DMS53 (cell line): ENCODE data around the gene DDRGK1.
"Not testable (repeated sequence)": the region's sequence is repeated elsewhere in the genome, so short reads cannot be mapped to it uniquely, and the experiment has no call there.

Experiments used
- DNase-seq: peaks from one replicate; lab custom pipeline; 2025; lab: John Stamatoyannopoulos, UW

The DDRGK1 gene

GRCh38 chr20:3215359-3215917 lies 11.0 kb upstream of the DDRGK1 start:
- DNase-seq, result not testable (repeated sequence)

GRCh38 chr20:3213226-3213625 lies 8.7 kb upstream of the DDRGK1 start:
- no peak for DNase-seq

GRCh38 chr20:3210346-3210745 lies 5.9 kb upstream of the DDRGK1 start:
- DNase-seq, result no peak

- DNase-seq, result peak; percentile 32
Observed at GRCh38 chr20:3209946-3210317, 5.5 kb upstream of the DDRGK1 start.

GRCh38 chr20:3209257-3209945 lies 4.9 kb upstream of the DDRGK1 start, which contains the start of gene ITPA:
ITPA (plus strand) TSS chr20:3209498; CDS start chr20:3209552, 54 bp downstream.
- peak; percentile 60 for DNase-seq

- peak; percentile 48 for DNase-seq
Observed at GRCh38 chr20:3208786-3209256, 4.3 kb upstream of the DDRGK1 start.

GRCh38 chr20:3203315-3204123 lies 963 bp downstream of the DDRGK1 start:
- peak; percentile 85 for DNase-seq

DNA sequence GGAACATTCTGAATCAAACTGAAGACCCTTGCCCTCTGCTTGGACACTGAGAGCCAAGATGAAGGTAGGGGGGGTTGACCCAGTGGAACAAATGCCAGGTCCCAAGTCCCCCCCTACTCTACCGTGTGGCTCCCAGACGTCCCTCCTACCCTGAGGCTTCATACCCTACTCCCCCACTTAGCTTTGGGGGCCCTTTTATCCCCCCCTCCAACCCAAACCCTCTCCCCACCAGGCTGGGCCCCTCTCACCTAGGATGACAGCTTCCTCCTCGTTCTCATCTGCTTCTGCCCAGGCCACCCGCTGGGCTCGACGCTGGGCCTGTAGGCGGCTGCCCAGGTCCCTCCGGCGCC lies 1.5 kb downstream of the DDRGK1 start:
- no peak for DNase-seq

DNA sequence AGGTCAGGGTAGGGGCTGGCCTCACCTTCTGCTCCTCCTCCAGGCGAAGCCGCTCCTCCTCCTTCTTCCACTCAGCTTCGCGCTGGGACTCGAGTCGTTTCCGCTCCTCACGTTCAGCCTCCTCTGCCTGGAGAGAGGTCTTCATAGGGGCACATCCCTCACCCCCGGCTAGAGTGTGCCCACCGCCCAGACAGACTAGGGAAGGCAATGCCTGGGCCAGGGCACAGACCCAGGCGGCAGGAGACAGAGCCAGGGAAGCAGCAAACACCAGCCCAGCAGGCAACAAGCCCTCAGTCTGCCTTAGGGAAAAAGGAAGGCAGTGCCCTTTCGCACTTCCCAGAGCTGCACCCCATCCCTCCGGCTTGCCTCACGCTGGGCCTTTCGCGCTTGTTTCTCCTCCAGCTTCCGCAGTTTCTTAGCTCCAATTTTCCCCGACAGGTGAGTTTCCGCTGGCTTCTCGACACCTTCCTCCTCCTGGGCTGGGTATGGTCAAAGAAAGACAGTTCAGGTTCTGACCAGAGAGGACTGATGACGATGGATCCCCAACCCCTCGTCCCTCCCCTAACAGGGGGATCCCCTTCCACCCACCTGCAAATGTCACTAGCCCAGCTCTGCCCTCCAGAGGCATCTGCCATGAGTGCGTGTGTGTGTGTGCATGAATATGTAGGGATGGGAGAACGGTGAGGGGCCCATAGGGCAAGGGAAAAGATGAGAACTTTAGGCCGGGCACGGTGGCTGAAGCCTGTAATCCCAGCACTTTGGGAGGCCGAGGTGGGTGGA lies 4.3 kb downstream of the DDRGK1 start:
- no peak for DNase-seq

- no peak for DNase-seq
Observed at GRCh38 chr20:3199206-3199605, 5.3 kb downstream of the DDRGK1 start.

- DNase-seq, result no peak
Observed at GRCh38 chr20:3195590-3196237, 8.8 kb downstream of the DDRGK1 start.

GRCh38 chr20:3194617-3195280 lies 9.7 kb downstream of the DDRGK1 start:
- DNase-seq, result peak; percentile 76

DNA sequence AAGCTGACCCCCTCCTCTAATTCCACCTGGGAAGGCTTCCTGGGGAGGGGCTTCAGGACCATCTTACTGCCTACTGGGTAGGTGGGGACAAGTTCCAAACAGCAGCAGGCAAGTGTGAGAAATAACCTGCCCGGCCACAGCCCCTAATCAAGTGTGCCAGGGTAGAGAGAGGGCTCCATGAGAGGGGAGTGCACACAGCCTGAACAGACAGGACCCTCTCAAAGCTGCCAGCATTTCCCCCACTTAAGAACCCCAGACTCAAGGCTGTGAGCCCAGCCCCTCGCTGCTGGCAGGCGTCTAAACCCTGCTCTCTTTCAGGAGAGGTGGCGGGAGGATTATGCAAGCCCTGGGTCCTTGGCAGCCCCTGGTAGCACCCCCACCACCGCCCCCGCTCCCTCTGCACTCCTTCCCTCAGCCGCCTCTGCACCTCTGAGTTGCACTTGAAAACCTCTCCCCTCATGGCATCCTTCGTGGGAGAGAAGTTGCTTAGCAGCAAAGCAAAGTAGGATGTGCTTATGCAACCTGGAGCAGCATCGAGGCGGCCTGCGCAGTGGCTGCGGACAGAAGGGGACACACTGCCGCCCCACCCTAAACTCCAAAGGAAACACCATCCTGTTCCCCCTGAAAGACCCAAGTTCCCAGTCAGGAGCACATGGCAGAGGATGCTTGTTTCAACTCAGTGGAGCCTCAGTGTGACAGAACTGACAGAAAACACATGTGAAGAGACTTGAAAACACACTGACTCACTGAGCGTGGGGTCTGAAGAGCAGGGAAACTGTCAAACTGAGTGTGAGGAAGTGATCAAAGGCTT lies 10.5 kb downstream of the DDRGK1 start:
- DNase-seq, result peak; percentile 30

- no peak for DNase-seq
Observed at GRCh38 chr20:3192226-3193015, 12.1 kb downstream of the DDRGK1 start.

DNA sequence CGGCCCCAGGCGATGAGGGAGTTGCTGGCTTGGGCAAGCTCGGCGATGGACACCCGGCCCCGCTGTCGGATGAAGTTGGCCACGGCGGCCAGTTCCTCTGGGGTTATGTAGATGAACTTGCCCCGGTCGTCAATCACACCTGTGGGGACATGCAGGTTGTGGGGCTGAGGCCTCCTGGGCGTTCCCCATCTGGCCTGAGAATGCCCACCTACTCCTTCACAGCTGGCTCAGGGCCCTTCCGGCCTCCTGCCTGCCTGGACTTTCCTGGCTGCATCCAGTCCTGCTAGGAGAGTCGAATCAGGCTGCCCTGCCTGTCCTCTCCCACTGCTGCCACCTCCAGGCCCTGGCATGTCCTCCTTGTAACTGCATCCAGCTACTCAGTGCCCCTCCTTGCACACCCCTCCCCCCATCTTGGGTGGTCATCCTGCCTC lies 13.8 kb downstream of the DDRGK1 start:
- no peak for DNase-seq

DNA sequence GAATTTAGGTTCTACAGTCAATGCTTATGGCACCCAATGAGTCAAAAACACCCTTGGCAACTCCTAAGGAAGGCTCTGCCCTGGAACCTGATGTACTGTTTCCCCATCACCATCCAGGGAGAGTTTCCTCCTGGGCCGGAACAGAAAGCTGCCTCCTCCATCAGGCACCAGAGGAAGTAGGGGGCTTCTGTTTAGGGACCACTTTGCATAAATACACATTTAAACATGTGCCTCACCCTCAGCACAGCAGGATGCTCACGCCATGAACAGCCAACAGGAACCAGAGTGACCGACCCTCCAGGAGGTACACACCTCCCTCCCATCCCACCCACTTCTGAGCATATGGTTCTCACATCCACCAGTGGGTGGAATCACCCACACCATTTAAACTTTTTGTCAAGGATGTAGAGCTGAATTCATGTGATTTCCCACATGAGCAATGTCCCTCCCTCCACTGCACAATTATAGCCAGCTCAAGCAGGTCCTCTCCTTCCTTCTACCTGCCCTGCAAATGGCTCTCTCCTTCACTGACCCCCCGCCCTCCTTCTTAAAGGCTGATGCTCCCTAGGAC lies 14.8 kb downstream of the DDRGK1 start:
- DNase-seq, result no peak

GRCh38 chr20:3188823-3189413 lies 15.6 kb downstream of the DDRGK1 start:
- DNase-seq, result no peak

DNA sequence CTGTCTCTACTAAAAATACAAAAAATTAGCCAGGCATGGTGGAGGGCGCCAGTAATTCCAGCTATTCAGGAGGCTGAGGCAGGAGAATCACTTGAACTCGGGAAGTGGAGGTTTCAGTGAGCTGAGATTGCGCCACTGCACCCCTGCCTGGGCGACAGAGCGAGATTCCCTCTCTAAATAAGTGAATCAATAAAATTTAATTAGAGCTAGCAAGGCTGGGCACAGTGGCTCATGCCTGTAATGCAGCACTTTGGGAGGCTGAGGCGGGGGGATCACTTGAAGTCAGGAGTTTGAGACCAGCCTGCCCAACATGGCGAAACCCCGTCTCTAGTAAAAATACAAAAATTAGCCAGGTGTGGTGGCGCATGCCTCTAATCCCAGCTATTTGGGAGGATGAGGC lies 16.6 kb downstream of the DDRGK1 start:
- not testable (repeated sequence) for DNase-seq
